Stimulated activated CD4-positive, alpha-beta T cell treated with anti-CD3 and anti-CD28 coated beads, Interleukin-15, amount 100 ng/mL, for 1 hour (primary cell): ENCODE results near the gene TSPAN10.
"Not testable (repeated sequence)": the region's sequence is repeated elsewhere in the genome, so short reads cannot be mapped to it uniquely, and the experiment has no call there.

Experiments used
- DNase-seq, 2 donors: peaks; one replicate each; pipeline ENCODE4 v3.0.0-alpha.2; 2020; ENCODE audit warnings: low read depth in 1 of 2, low spot score in 1 of 2

Gene TSPAN10

GRCh38 chr17:81636505-81637288, at the start of gene TSPAN10, which contains the start of gene NPLOC4:
TSS of gene TSPAN10 (plus strand) at chr17:81637196. CDS start at chr17:81642413, 5,217 bp downstream.
TSS of gene NPLOC4 (minus strand) at chr17:81637112. CDS start at chr17:81636930, 182 bp downstream.
- peak; percentile 76 to 85 for DNase-seq

- DNase-seq: no peak
These were observed 47.4 kb upstream of the TSPAN10 start for GRCh38 chr17:81589612-81590011.

- no peak for DNase-seq
These were observed 46.9 kb upstream of the TSPAN10 start for GRCh38 chr17:81590121-81590520.

GRCh38 chr17:81591971-81592370, 45.0 kb upstream of the TSPAN10 start:
- no peak for DNase-seq

- DNase-seq: no peak
These were observed 43.7 kb upstream of the TSPAN10 start for GRCh38 chr17:81593105-81593871.

GRCh38 chr17:81599719-81600486, 37.1 kb upstream of the TSPAN10 start:
- DNase-seq: no peak

- no peak for DNase-seq
These were observed 35.4 kb upstream of the TSPAN10 start for GRCh38 chr17:81601525-81602120.

GRCh38 chr17:81603846-81604610, 33.0 kb upstream of the TSPAN10 start:
- DNase-seq: no peak

- DNase-seq: no peak
These were observed 29.6 kb upstream of the TSPAN10 start for GRCh38 chr17:81607431-81607830.

GRCh38 chr17:81608082-81608481, 28.9 kb upstream of the TSPAN10 start:
- no peak for DNase-seq

- DNase-seq: no peak
These were observed 28.4 kb upstream of the TSPAN10 start for GRCh38 chr17:81608605-81609004.

- no peak for DNase-seq
These were observed 27.3 kb upstream of the TSPAN10 start for GRCh38 chr17:81609541-81610311.

GRCh38 chr17:81612172-81612970, 24.6 kb upstream of the TSPAN10 start:
- DNase-seq: no peak

GRCh38 chr17:81615401-81615930, 21.5 kb upstream of the TSPAN10 start:
- no peak for DNase-seq

- DNase-seq: no peak
These were observed 20.1 kb upstream of the TSPAN10 start for GRCh38 chr17:81616877-81617276.

- not testable (repeated sequence) for DNase-seq
These were observed 18.7 kb upstream of the TSPAN10 start for GRCh38 chr17:81618307-81618706.

GRCh38 chr17:81621494-81622130, 15.4 kb upstream of the TSPAN10 start:
- DNase-seq: no peak

GRCh38 chr17:81630274-81630673, 6.7 kb upstream of the TSPAN10 start:
- DNase-seq: no peak
